Testis (tissue), 3 donors: ENCODE measurements around the gene ASXL1. TPM values are rescaled to one million over a fixed set of nuclear protein-coding genes. Genes with fewer than 3 reads are reported as not detected.
"Not testable (repeated sequence)": the region's sequence is repeated elsewhere in the genome, so short reads cannot be mapped to it uniquely, and the experiment has no call there.

Experiments used
- DNase-seq: peaks from one replicate; pipeline ENCODE4 v3.0.0-alpha.2; 2019
- H3K27ac ChIP-seq, 2 donors: fragments of 200-600 bp; sonication (generic); one replicate each; pipeline ENCODE4 v1.5.1; 2019
- H3K27me3 ChIP-seq: fragments of 200-600 bp; sonication (generic); one replicate; pipeline ENCODE4 v1.5.1; 2019
- H3K36me3 ChIP-seq: fragments of 200-600 bp; sonication (generic); one replicate; pipeline ENCODE4 v1.5.1; 2017; ENCODE audit warnings: low read depth; ENCODE audit errors: missing control alignments
- H3K4me1 ChIP-seq: fragments of 200-600 bp; sonication (generic); one replicate; pipeline ENCODE4 v1.5.1; 2019
- H3K4me3 ChIP-seq, 2 donors: fragments of 200-600 bp; sonication (generic); one replicate each; pipeline ENCODE4 v1.5.1; 2017 to 2019
- H3K9me3 ChIP-seq: fragments of 200-600 bp; sonication (generic); one replicate; pipeline ENCODE4 v1.5.1; 2017
- POLR2A ChIP-seq: fragments of 450-650 bp; IDR thresholded peaks from one replicate; pipeline ENCODE4 v1.6.1; 2017; ENCODE audit warnings: antibody characterized with exemption, mild to moderate bottlenecking, moderate library complexity
- WGBS, 2 donors: methylation state at CpG; one replicate each; pipeline ENCODE4 v1.1.5; 2018; 5-methylcytosine and 5-hydroxymethylcytosine counted together
- intact Hi-C: fragments of 100-400 bp; cut with DNase I; formaldehyde crosslinking; loops from one replicate; pipeline ENCODE4 v1.15.1; 2023; ENCODE audit warnings: low total_unique reads
- polyA plus RNA-seq: library from polyadenylated mRNA; stranded (reverse); fragments of 350-450 nt; fragmentation: Illumina TruSeq; extraction: RNeasy Lipid Tissue Mini Kit (QIAGEN cat#74804); gene quantifications from one replicate; pipeline ENCODE4 v1.2.3, GENCODE V29; 2014; ENCODE audit warnings: low read depth, low replicate concordance; ENCODE audit not compliant: insufficient read depth
- total RNA-seq, 2 donors: library from RNA; depleted of rRNA; stranded (reverse); fragments of >200 nt; gene quantifications; one replicate each; pipeline ENCODE4 v1.2.3, GENCODE V29; 2016
- TF ChIP-seq, protein P1 (sequence below), 3 experiments: fragments of 450-650 bp in 2 of 3; fragments of 200-600 bp in 1 of 3; sonication (generic) in 1 of 3; IDR thresholded peaks; one replicate each; pipeline ENCODE4 v1.5.1; 2016 to 2019; ENCODE audit warnings: antibody characterized with exemption in 3 of 3, mild to moderate bottlenecking in 2 of 3, moderate library complexity in 1 of 3

ASXL1 gene
- total and polyA plus RNA-seq, 3 donors from 2014 or later = 101 to 161 (median 125) TPM

DNA sequence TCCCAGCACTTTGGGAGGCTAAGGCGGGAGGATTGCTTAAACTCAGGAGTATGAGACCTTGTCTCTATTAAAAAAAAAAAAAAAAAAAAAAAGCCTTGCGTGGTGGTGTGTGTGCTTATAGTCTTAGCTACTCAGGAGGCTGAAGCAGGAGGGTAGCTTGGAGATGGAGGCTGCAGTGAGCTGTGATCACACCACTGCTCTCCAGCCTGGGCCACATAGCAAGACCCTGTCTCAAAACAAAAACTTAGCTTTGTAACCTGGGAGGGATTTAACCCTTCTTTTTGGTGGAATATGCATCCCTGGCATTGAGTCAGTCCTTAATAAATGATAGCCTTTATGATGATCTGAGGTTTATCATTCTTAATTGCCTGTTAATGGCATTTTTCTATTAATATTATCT lies 12.8 kb downstream of the ASXL1 start:
- H3K27ac ChIP-seq = no peak overlapping the region
- TF ChIP-seq, protein P1, sequence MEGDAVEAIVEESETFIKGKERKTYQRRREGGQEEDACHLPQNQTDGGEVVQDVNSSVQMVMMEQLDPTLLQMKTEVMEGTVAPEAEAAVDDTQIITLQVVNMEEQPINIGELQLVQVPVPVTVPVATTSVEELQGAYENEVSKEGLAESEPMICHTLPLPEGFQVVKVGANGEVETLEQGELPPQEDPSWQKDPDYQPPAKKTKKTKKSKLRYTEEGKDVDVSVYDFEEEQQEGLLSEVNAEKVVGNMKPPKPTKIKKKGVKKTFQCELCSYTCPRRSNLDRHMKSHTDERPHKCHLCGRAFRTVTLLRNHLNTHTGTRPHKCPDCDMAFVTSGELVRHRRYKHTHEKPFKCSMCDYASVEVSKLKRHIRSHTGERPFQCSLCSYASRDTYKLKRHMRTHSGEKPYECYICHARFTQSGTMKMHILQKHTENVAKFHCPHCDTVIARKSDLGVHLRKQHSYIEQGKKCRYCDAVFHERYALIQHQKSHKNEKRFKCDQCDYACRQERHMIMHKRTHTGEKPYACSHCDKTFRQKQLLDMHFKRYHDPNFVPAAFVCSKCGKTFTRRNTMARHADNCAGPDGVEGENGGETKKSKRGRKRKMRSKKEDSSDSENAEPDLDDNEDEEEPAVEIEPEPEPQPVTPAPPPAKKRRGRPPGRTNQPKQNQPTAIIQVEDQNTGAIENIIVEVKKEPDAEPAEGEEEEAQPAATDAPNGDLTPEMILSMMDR (IDR thresholded peaks at IDR 0.05) = no peak
- H3K27me3 ChIP-seq = no peaks in the 10 kb centered on the region
- intact Hi-C loops = no loop called here
- no peaks in the 10 kb centered on the region for H3K9me3 ChIP-seq
- H3K4me3 ChIP-seq = no peak overlapping the region
- no peak for DNase-seq
- no peaks in the 10 kb centered on the region for H3K4me1 ChIP-seq
- H3K36me3 ChIP-seq = no peaks in the 10 kb centered on the region
- 92 to 97% methylated on average over 2 of the region's 2 CpGs for WGBS, 2 donors

DNA sequence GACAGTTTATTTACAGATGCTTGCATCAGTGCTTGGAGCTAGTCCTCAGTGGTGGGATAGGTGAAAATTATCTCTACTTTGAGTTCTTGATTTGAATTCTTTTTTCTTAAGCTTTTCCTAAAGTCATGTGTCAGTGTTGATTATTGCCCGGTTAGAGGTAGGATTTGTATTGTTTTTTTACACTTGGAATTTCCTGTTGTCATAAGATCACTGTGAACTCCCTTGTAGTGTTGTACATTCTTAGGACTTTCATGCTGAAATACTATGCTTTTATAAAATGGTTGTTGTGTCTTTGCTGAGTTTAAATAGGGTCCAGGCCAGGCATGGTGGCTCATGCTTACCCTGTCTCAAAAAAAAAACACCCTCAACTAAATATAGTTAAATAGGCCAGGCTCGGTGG lies 20.3 kb downstream of the ASXL1 start:
- no peak overlapping the region for H3K27ac ChIP-seq
- intact Hi-C loops = no loop called here
- no peak for TF ChIP-seq POLR2A
- H3K36me3 ChIP-seq = no peaks in the 10 kb centered on the region
- H3K27me3 ChIP-seq = no peaks in the 10 kb centered on the region
- no peaks in the 10 kb centered on the region for H3K9me3 ChIP-seq
- WGBS, 2 donors = 63 to 66% methylated on average over 2 of the region's 2 CpGs
- no peak for DNase-seq
- no peaks in the 10 kb centered on the region for H3K4me1 ChIP-seq
- no peak overlapping the region for H3K4me3 ChIP-seq

DNA sequence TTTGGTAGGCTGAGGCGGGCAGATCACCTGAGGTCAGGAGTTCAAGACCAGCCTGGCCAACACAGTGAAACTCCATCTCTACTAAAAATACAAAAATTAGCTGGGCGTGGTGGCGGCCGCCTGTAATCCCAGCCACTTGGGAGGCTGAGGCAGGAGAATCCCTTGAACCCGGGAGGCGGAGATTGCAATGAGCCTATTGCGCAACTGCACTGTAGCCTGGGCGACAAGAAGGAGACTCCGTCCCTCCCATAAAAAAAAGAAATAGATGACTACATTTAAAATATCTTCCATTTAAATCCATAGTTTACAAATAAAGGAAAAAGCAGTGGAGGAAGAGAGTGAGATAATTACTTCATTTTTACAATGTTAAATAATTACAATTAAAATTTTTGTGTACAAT lies 21.9 kb downstream of the ASXL1 start:
- H3K27me3 ChIP-seq, intact Hi-C loops, H3K4me3 ChIP-seq, H3K36me3 ChIP-seq, DNase-seq, H3K9me3 ChIP-seq, H3K4me1 ChIP-seq, H3K27ac ChIP-seq: not testable (repeated sequence)
- WGBS, 2 donors = 79 to 91% methylated on average over 9 of the region's 9 CpGs

DNA sequence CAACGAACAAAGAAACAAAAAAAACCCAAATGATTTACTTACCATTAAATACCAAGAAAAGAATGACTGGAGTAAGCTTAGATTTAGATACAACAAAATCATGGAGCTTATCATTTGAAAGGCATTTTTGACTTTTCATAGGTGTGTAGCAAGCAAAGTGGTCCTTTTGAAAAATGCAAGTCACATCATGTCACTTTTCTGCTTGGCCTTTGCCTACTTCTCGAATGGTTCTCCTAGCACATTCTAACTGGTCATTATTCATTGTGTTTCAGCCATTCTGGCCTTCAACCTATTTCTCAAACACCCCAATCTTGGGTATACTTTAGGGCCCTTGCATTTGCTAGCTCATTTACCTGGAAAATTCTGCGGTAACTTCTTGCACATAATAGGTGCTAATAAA lies 22.6 kb downstream of the ASXL1 start:
- no peak overlapping the region for H3K27ac ChIP-seq
- H3K36me3 ChIP-seq = no peaks in the 10 kb centered on the region
- 93 to 95% methylated on average over 3 of the region's 3 CpGs for WGBS, 2 donors
- H3K9me3 ChIP-seq = no peaks in the 10 kb centered on the region
- H3K27me3 ChIP-seq = no peaks in the 10 kb centered on the region
- H3K4me1 ChIP-seq = no peaks in the 10 kb centered on the region
- intact Hi-C loops = no loop called here
- no peak for DNase-seq
- H3K4me3 ChIP-seq = no peak overlapping the region
- TF ChIP-seq, protein P1 (IDR thresholded peaks at IDR 0.05) = no peak
- no peak for TF ChIP-seq POLR2A

DNA sequence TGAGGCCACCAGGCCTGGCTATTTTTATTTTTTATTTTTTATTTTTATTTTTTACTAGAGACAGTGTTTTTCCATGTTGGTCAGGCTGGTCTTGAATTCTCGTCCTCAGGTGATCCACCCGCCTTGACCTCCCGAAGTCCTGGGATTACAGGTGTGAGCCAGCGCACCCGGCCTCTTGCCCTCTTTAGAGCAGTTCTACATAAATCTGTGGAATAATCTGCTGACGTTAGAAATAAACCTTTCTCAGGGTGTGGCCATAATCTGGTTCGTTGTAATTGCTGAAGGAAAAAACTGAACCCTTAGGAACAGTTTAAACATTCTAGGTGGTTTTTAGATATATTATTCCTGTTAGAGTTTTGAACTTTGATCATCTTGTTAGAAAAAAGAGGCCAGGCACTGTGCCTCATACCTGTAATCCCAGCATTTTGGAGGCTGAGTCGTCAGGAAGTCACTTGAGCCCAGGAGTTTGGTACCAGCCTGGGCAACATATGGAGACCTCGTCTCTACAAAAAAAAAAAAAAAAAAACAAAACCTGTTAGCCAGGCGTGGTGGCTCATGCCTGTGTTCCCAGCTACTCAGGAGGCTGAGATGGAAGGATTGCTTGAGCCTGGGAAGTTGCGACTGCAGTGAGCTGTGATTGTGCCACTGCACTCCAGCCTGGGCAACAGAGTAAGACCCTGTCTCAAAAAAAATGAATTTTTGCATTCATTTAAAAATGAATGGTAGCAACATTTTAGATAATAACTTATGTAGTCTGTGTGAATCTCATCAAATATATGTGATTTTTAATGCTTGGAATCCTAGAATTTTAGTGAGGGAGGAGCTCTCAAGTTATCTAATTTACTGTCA lies 24.2 kb downstream of the ASXL1 start:
- H3K36me3 ChIP-seq = no peaks in the 10 kb centered on the region
- H3K27ac ChIP-seq = no peak overlapping the region
- intact Hi-C loops = no loop called here
- H3K9me3 ChIP-seq = no peaks in the 10 kb centered on the region
- no peak overlapping the region for H3K4me3 ChIP-seq
- no peaks in the 10 kb centered on the region for H3K4me1 ChIP-seq
- TF ChIP-seq POLR2A = no peak
- TF ChIP-seq, protein P1 (IDR thresholded peaks at IDR 0.05) = no peak
- 89% methylated on average over 11 of the region's 11 CpGs for WGBS, 2 donors
- no peaks in the 10 kb centered on the region for H3K27me3 ChIP-seq
- DNase-seq = no peak

DNA sequence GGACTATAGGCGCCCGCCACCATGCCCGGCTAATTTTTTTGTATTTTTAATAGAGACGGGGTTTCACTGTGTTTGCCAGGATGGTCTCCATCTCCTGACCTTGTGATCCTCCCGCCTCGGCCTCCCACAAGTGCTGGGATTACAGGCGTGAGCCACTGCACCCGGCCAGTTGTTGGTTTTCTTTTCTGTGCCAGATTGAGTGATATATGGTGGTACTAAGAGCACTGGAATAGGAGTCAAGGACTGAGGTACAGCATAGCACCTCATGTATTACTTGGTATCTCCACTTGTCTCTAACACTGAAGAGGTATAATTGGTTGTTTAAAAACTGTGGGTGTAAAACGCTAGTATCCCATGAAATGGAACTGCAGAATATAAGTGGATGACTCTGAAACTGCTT lies 25.3 kb downstream of the ASXL1 start:
- H3K4me1 ChIP-seq, DNase-seq, H3K9me3 ChIP-seq, H3K27ac ChIP-seq, H3K4me3 ChIP-seq, H3K36me3 ChIP-seq, intact Hi-C loops, H3K27me3 ChIP-seq: not testable (repeated sequence)
- WGBS, 2 donors = 92 to 93% methylated on average over 6 to 9 of the region's 9 CpGs
